Measurements from ENCODE around the gene NPHS1. TPM values are rescaled to one million over a fixed set of nuclear protein-coding genes. Genes with fewer than 3 reads are reported as not detected.

The NPHS1 gene
- total and polyA plus RNA-seq, 2 of the 8 experiments (the other 6 are each of a cell fraction or from before 2014, with no cell fraction given): 1.3 to 1.4 TPM

- POLR2A ChIA-PET (ENCODE audit: partially characterized antibody): interaction anchor here (0.6 to 2.8 kb wide), 7 partner anchors 8 to 242 kb away, joined by 3 to 10 read pairs (median 3); partner anchors contain the start of gene NFKBID
These were observed 33.6 kb upstream of the NPHS1 start for GRCh38 chr19:35885904-35886303.

More at GRCh38 chr19:35885904-35886303, 33.6 kb upstream of the NPHS1 start:
- no peak overlapping the region for H4K5ac ChIP-seq (ENCODE audit: insufficient read length, low read depth, low read length)
- no peak overlapping the region for H2BK20ac ChIP-seq (ENCODE audit: low read length)
- FAIRE-seq (no peak), DNase-seq (ENCODE audit: low read depth in 1 of 2, low spot score in 2 of 2) (no peak)
- H3K79me2 ChIP-seq (ENCODE audit: control insufficient read depth in 1 of 2, insufficient read depth in 2 of 2, low read length in 2 of 2): no peaks in the 10 kb centered on the region
- no peak overlapping the region for H4K8ac ChIP-seq (ENCODE audit: extremely low read depth, insufficient read depth, low read length)
- no peaks in the 10 kb centered on the region for H3K79me1 ChIP-seq (ENCODE audit: low read depth, low read length)
- H3K18ac ChIP-seq (ENCODE audit: extremely low read depth, low read length): no peak overlapping the region
- no peak overlapping the region for H3K4me2 ChIP-seq (ENCODE audit: insufficient read depth in 1 of 2, low read depth in 2 of 2, low read length in 2 of 2)
- H4K20me1 ChIP-seq (replicated peaks in 1 of 2; ENCODE audit: control insufficient read depth in 1 of 2, insufficient read depth in 2 of 2, low read length in 2 of 2): peaks cover 0 to 6% of the 10 kb centered on the region in 2 experiments
- no peak overlapping the region for H2BK120ac ChIP-seq (replicated peaks; ENCODE audit: low read depth, low read length)
- H3K14ac ChIP-seq (ENCODE audit: insufficient read length): no peak overlapping the region
- TF ChIP-seq TCF12 (IDR thresholded peaks at IDR 0.05; ENCODE audit: low read depth, low read length): no peak
- no peak overlapping the region for H2BK5ac ChIP-seq (ENCODE audit: low read depth, low read length)
- no peak overlapping the region for H3K4ac ChIP-seq (replicated peaks; ENCODE audit: insufficient read length, low read depth, low read length)
- H2AK5ac ChIP-seq (ENCODE audit: low read depth, low read length): no peak overlapping the region
- no peaks in the 10 kb centered on the region for H3K27me3 ChIP-seq (replicated peaks in 1 of 4; ENCODE audit: control insufficient read depth in 3 of 4, extremely low read depth in 1 of 4, insufficient read depth in 3 of 4, low read length in 3 of 4)
- H3K27ac ChIP-seq (ENCODE audit: low read depth, low read length): no peak overlapping the region
- CTCF ChIA-PET (ENCODE audit: partially characterized antibody): interaction anchor here (0.7 to 5.2 kb wide), 7 partner anchors 13 to 63 kb away, joined by 3 to 23 read pairs (median 3); no protein-coding TSS in a partner anchor
- H3K9me3 ChIP-seq (ENCODE audit: insufficient read depth in 2 of 2, low read depth in 1 of 2, low read length in 1 of 2): no peaks in the 10 kb centered on the region
- peaks cover 10 to 25% (median 19%) of the 10 kb centered on the region in 4 experiments for H3K36me3 ChIP-seq (ENCODE audit: control insufficient read depth in 2 of 4, insufficient read depth in 4 of 4, low read length in 3 of 4)
- no peak overlapping the region for H3K4me3 ChIP-seq (ENCODE audit: extremely low read depth in 1 of 4, insufficient read depth in 2 of 4, low read depth in 3 of 4, low read length in 4 of 4)
- WGBS, 2 experiments (ENCODE audit: extremely low coverage in 1 of 2, insufficient coverage in 1 of 2, insufficient read length in 1 of 2, insufficient replicate concordance in 2 of 2, low coverage in 1 of 2, low lambda C conversion rate in 2 of 2, missing lambda C conversion rate in 1 of 2): 91% methylated on average over 7 of the region's 8 CpGs; no CpG with 5 or more reads in 1 of the 2 experiments
- no peaks in the 10 kb centered on the region for H3K23me2 ChIP-seq (ENCODE audit: low read depth, low read length)
- no peak overlapping the region for H3K56ac ChIP-seq (replicated peaks; ENCODE audit: insufficient read length, low read depth, low read length)
- H2BK15ac ChIP-seq (ENCODE audit: low read length): no peak overlapping the region
- no peak overlapping the region for H3K9ac ChIP-seq (replicated peaks in 1 of 4; ENCODE audit: extremely low read depth in 1 of 4, low read depth in 3 of 4, low read length in 3 of 4)
- H3K4me1 ChIP-seq (replicated peaks in 1 of 4; ENCODE audit: control insufficient read depth in 3 of 4, insufficient read depth in 4 of 4, low read length in 3 of 4): no peaks in the 10 kb centered on the region
- H4K91ac ChIP-seq (replicated peaks; ENCODE audit: insufficient read length, low read length): no peak overlapping the region
- no peak overlapping the region for H2AFZ ChIP-seq (ENCODE audit: low read length)
- H3K23ac ChIP-seq (ENCODE audit: insufficient read length): no peak overlapping the region
- H2BK12ac ChIP-seq (ENCODE audit: low read depth, low read length): no peak overlapping the region
